GM12892 (cell line): ENCODE data around the gene NFKBIZ.

Experiments
- POLR2A ChIP-seq: IDR thresholded peaks from 2 replicates; pipeline ENCODE4 v1.6.1; 2011; ENCODE audit warnings: low read depth, low read length, control low read depth
- POLR2AphosphoS5 ChIP-seq: IDR thresholded peaks from 2 replicates; pipeline ENCODE4 v1.6.1; 2011; ENCODE audit warnings: low read depth, low read length, control low read depth

- TF ChIP-seq POLR2A (no peak), POLR2AphosphoS5 (no peak)
These were observed 15.8 kb upstream of the NFKBIZ start for GRCh38 chr3:101833446-101833974.
